ENCODE data around the gene ZNF841. TPM values are rescaled to one million over a fixed set of nuclear protein-coding genes. Genes with fewer than 3 reads are reported as not detected.

Gene ZNF841
- total and polyA plus RNA-seq, 2 of the 13 experiments (the other 11 are each of a cell fraction or from before 2014, with no cell fraction given) = 6.2 to 14.2 TPM

- TF ChIP-seq ZNF496 (CRISPR knock-in tag; IDR thresholded peaks at IDR 0.05; ENCODE audit: insufficient replicate concordance) = no peak
- peak; percentile 77; the same call in 1 of the 2 replicates for TF ChIP-seq ZNF674 (CRISPR knock-in tag; IDR thresholded peaks at IDR 0.05; ENCODE audit: low read depth)
- peak; percentile 90 for TF ChIP-seq ZFX (CRISPR knock-in tag; IDR thresholded peaks at IDR 0.05; ENCODE audit: low read depth)
- TF ChIP-seq ZBTB40 (IDR thresholded peaks at IDR 0.05) = no peak
- TF ChIP-seq ZBTB40 (CRISPR knock-in tag; IDR thresholded peaks at IDR 0.05) = peak; percentile 70; the same call in 1 of the 2 replicates
- peak; percentile 37; the same call in 1 of the 2 replicates for TF ChIP-seq FOXO1 (CRISPR knock-in tag; IDR thresholded peaks at IDR 0.05)
- TF ChIP-seq ZBTB2 (CRISPR knock-in tag; IDR thresholded peaks at IDR 0.05; ENCODE audit: low read depth) = peak; percentile 62
- no peak for TF ChIP-seq STAT6 (CRISPR knock-in tag; IDR thresholded peaks at IDR 0.05; ENCODE audit: borderline replicate concordance)
- TF ChIP-seq ZNF772 (CRISPR knock-in tag; IDR thresholded peaks at IDR 0.05) = peak; percentile 83
- no peak for TF ChIP-seq MZF1 (CRISPR knock-in tag; IDR thresholded peaks at IDR 0.05; ENCODE audit: borderline replicate concordance)
- peak; percentile 89; the same call in 1 of the 2 replicates for TF ChIP-seq ZNF343 (CRISPR knock-in tag; IDR thresholded peaks at IDR 0.05)
- TF ChIP-seq ZNF709 (CRISPR knock-in tag; IDR thresholded peaks at IDR 0.05) = peak; percentile 49; the same call in 1 of the 2 replicates
- TF ChIP-seq ZNF558 (CRISPR knock-in tag; IDR thresholded peaks at IDR 0.05; ENCODE audit: borderline replicate concordance) = no peak
- peak; percentile 87 for TF ChIP-seq KDM5B (CRISPR knock-in tag; IDR thresholded peaks at IDR 0.05; ENCODE audit: borderline replicate concordance)
- peak; percentile 82 for TF ChIP-seq ZNF788 (CRISPR knock-in tag; IDR thresholded peaks at IDR 0.05; ENCODE audit: borderline replicate concordance)
- TF ChIP-seq ZNF547 (CRISPR knock-in tag; IDR thresholded peaks at IDR 0.05) = peak; percentile 49; the same call in 1 of the 2 replicates
Observed at GRCh38 chr19:52028027-52028779, 67.4 kb downstream of the ZNF841 start, which contains the start of gene ZNF614 (continued).

Data from HepG2 (cell line).